Measurements from ENCODE around the gene KLKB1.
"Not testable (repeated sequence)": the region's sequence is repeated elsewhere in the genome, so short reads cannot be mapped to it uniquely, and the experiment has no call there.

KLKB1 gene

GRCh38 chr4:186240452-186240847 is 13.1 kb downstream of the KLKB1 start:
- no peak for DNase-seq (ENCODE audit: low read depth)
- H3K4me3 ChIP-seq (ENCODE audit: low read depth, low read length), result no peak overlapping the region
- TF ChIP-seq, protein P1, sequence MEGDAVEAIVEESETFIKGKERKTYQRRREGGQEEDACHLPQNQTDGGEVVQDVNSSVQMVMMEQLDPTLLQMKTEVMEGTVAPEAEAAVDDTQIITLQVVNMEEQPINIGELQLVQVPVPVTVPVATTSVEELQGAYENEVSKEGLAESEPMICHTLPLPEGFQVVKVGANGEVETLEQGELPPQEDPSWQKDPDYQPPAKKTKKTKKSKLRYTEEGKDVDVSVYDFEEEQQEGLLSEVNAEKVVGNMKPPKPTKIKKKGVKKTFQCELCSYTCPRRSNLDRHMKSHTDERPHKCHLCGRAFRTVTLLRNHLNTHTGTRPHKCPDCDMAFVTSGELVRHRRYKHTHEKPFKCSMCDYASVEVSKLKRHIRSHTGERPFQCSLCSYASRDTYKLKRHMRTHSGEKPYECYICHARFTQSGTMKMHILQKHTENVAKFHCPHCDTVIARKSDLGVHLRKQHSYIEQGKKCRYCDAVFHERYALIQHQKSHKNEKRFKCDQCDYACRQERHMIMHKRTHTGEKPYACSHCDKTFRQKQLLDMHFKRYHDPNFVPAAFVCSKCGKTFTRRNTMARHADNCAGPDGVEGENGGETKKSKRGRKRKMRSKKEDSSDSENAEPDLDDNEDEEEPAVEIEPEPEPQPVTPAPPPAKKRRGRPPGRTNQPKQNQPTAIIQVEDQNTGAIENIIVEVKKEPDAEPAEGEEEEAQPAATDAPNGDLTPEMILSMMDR (IDR thresholded peaks at IDR 0.05; ENCODE audit: insufficient read depth, low read depth, low read length, missing control alignments), result no peak

GRCh38 chr4:186240848-186241491 is 13.7 kb downstream of the KLKB1 start:
- DNase-seq (ENCODE audit: low read depth), result no peak
- no peak overlapping the region for H3K4me3 ChIP-seq (ENCODE audit: low read depth, low read length)
- TF ChIP-seq, protein P1 (IDR thresholded peaks at IDR 0.05; ENCODE audit: insufficient read depth, low read depth, low read length, missing control alignments), result no peak

DNA sequence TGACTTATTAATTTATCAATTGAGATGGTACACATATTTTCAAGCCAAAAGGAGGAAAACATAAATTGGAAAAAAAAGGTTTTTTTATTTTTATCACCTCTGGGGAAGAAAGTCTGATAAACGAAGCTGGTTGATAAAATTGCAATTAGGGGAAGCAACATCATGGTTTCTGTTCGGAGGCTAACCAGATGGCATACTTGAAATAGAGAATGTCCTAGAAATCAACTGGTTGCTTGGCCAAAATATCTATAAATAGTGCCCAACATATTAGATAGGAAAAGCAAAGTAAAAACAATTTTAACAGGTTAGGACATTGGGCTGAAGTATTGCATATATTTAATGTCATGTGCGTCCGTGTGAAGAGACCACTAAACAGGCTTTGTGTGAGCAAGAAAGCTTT is 14.3 kb downstream of the KLKB1 start:
- no peak overlapping the region for H3K4me3 ChIP-seq (ENCODE audit: low read depth, low read length)
- no peak for DNase-seq (ENCODE audit: low read depth)
- TF ChIP-seq, protein P1 (IDR thresholded peaks at IDR 0.05; ENCODE audit: insufficient read depth, low read depth, low read length, missing control alignments), result no peak

DNA sequence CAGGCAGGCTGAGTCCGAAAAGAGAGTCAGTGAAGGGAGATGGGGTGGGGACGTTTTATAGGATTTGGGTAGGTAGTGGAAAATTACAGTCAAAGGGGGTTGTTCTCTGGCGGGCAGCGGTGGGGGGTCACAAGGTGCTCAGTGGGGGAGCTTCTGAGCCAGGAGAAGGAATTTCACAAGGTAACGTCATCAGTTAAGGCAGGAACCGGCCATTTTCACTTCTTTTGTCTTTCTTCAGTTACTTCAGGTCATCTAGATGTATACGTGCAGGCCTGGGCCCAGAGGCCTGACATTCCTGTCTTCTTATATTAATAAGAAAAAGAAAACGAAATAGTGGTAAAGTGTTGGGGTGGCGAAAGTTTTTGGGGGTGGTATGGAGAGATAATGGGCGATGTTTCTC is 14.7 kb downstream of the KLKB1 start:
- not testable (repeated sequence) for DNase-seq (ENCODE audit: low read depth); H3K4me3 ChIP-seq (ENCODE audit: low read depth, low read length)

GRCh38 chr4:186243331-186243730 is 16.0 kb downstream of the KLKB1 start:
- no peak overlapping the region for H3K4me3 ChIP-seq (ENCODE audit: low read depth, low read length)
- no peak for DNase-seq (ENCODE audit: low read depth)
- TF ChIP-seq, protein P1 (IDR thresholded peaks at IDR 0.05; ENCODE audit: insufficient read depth, low read depth, low read length, missing control alignments), result no peak

GRCh38 chr4:186244835-186245234 is 17.5 kb downstream of the KLKB1 start:
- no peak for DNase-seq (ENCODE audit: low read depth)
- H3K4me3 ChIP-seq (ENCODE audit: low read depth, low read length), result no peak overlapping the region
- TF ChIP-seq, protein P1 (IDR thresholded peaks at IDR 0.05; ENCODE audit: insufficient read depth, low read depth, low read length, missing control alignments), result no peak

DNA sequence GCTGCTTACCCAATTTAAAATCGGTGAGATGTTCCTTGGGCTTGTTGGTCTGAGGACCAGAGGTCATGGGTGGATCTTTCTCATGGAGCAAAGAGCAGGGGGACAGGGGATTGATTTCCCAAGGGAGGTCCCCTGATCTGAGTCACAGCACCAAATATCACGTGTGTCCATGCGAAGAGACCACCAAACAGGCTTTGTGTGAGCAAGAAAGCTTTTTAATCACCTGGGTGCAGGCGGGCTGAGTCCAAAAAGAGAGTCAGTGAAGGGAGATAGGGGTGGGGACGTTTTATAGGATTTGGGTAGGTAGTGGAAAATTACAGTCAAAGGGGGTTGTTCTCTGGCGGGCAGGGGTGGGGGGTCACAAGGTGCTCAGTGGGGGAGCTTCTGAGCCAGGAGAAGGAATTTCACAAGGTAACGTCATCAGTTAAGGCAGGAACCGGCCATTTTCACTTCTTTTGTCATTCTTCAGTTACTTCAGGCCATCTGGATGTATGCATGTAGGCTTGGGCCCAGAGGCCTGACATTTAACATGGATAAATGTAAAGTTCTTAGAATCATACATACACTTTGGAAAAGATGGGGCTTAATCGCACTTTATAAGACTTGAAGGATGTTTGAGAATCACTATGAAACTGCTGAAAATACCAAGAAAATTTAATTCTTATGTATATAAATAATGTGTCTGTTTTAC is 19.9 kb downstream of the KLKB1 start:
- H3K4me3 ChIP-seq (ENCODE audit: low read depth, low read length); DNase-seq (ENCODE audit: low read depth): not testable (repeated sequence)

DNA sequence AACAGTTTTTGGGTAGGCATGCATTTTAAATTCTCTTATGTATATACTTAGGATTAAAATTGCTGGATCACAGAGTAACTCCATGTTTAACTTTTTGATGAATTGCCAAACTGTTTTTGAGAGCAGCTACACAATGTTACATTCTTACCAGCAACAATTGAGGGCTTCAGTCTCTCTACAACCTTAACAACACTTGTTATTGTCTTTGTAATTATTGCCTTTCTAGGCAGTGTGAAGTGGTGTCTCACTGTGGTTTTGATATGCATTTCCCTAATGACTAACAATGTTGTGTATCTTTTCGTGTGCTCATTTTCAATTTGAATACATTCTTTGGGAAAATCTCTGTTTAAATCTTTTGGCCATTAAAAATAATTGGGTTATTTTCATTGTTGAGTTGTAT is 21.3 kb downstream of the KLKB1 start:
- H3K4me3 ChIP-seq (ENCODE audit: low read depth, low read length), result no peak overlapping the region
- TF ChIP-seq, protein P1 (IDR thresholded peaks at IDR 0.05; ENCODE audit: insufficient read depth, low read depth, low read length, missing control alignments), result no peak
- no peak for DNase-seq (ENCODE audit: low read depth)

Measured in GM12865 (cell line).